H1 (cell line): Measurements from ENCODE around the gene LCT.

Source experiments
- CHD1 ChIP-seq: IDR thresholded peaks from 2 replicates; pipeline ENCODE4 v1.6.1; 2012; ENCODE audit warnings: low read depth, low read length, improper control_type of control experiment
- EP300 ChIP-seq, 2 experiments: IDR thresholded peaks; 1 replicate in 1 of 2; 2 replicates in 1 of 2; pipeline ENCODE4 v1.6.1; 2011 to 2012; ENCODE audit warnings: low read depth in 2 of 2, low read length in 2 of 2, mild to moderate bottlenecking in 2 of 2, borderline replicate concordance in 1 of 2, inconsistent platforms in 1 of 2, moderate library complexity in 1 of 2
- POLR2A ChIP-seq, 2 experiments: IDR thresholded peaks; 1 replicate in 1 of 2; 2 replicates in 1 of 2; pipeline ENCODE4 v1.6.1; 2011; ENCODE audit warnings: low read depth in 2 of 2, low read length in 2 of 2, mild to moderate bottlenecking in 2 of 2; ENCODE audit errors: control extremely low read depth in 1 of 2
- RFX5 ChIP-seq: IDR thresholded peaks from 2 replicates; pipeline ENCODE4 v1.6.1; 2011; ENCODE audit warnings: low read depth, low read length, improper control_type of control experiment, borderline replicate concordance
- SRF ChIP-seq: IDR thresholded peaks from 2 replicates; pipeline ENCODE4 v1.6.1; 2011; ENCODE audit warnings: mild to moderate bottlenecking, low read depth, low read length, moderate library complexity
- SUZ12 ChIP-seq: fragments of 200-600 bp; sonication (generic); IDR thresholded peaks from 2 replicates; pipeline ENCODE4 v1.6.1; 2012; ENCODE audit warnings: mild to moderate bottlenecking, inconsistent platforms, low read length, moderate library complexity, mixed read lengths
- TF ChIP-seq, protein P1 (sequence below), 3 experiments: IDR thresholded peaks; 1 replicate in 2 of 3; 2 replicates in 1 of 3; pipeline versions ENCODE4 v1.5.1 to v1.6.1; 2011; ENCODE audit warnings: low read length in 3 of 3, mild to moderate bottlenecking in 3 of 3, inconsistent platforms in 2 of 3, low read depth in 1 of 3, moderate library complexity in 1 of 3; ENCODE audit not compliant: insufficient read depth in 1 of 3; ENCODE audit errors: control extremely low read depth in 1 of 3

DNA sequence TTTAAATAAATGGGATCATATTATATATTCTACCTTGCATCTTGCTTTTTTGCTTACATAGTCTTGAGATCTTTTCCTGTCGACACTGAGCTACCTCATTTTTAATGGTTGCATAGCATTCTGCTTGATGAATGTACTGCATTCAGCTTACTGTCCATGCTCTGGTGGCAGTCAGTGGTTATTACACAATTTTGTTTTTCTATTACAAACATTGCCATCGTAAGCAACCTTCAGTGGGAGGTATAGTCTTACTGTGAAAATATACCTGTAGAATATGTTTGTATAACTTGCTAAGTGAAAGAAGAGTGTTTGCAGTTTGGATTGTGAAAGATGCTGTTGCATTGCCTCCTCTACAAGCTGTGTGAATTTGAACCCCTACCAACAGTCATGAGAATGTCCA, 52.0 kb downstream of the LCT start:
- TF ChIP-seq EP300 (IDR thresholded peaks at IDR 0.05; ENCODE audit: borderline replicate concordance in 1 of 2, low read depth in 2 of 2, low read length in 2 of 2): no peak
- no peak for TF ChIP-seq POLR2A (IDR thresholded peaks at IDR 0.05; ENCODE audit: control extremely low read depth in 1 of 2, low read depth in 2 of 2, low read length in 2 of 2)
- TF ChIP-seq RFX5: no peak
- TF ChIP-seq SUZ12: no peak
- TF ChIP-seq SRF: no peak
- TF ChIP-seq CHD1: no peak
- TF ChIP-seq, protein P1, sequence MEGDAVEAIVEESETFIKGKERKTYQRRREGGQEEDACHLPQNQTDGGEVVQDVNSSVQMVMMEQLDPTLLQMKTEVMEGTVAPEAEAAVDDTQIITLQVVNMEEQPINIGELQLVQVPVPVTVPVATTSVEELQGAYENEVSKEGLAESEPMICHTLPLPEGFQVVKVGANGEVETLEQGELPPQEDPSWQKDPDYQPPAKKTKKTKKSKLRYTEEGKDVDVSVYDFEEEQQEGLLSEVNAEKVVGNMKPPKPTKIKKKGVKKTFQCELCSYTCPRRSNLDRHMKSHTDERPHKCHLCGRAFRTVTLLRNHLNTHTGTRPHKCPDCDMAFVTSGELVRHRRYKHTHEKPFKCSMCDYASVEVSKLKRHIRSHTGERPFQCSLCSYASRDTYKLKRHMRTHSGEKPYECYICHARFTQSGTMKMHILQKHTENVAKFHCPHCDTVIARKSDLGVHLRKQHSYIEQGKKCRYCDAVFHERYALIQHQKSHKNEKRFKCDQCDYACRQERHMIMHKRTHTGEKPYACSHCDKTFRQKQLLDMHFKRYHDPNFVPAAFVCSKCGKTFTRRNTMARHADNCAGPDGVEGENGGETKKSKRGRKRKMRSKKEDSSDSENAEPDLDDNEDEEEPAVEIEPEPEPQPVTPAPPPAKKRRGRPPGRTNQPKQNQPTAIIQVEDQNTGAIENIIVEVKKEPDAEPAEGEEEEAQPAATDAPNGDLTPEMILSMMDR (IDR thresholded peaks at IDR 0.05; ENCODE audit: control extremely low read depth in 1 of 3, insufficient read depth in 1 of 3, low read depth in 1 of 3, low read length in 3 of 3): no peak
